ENCODE data around the gene MRAP2.
"Not testable (repeated sequence)": the region's sequence is repeated elsewhere in the genome, so short reads cannot be mapped to it uniquely, and the experiment has no call there.

The MRAP2 gene

DNA sequence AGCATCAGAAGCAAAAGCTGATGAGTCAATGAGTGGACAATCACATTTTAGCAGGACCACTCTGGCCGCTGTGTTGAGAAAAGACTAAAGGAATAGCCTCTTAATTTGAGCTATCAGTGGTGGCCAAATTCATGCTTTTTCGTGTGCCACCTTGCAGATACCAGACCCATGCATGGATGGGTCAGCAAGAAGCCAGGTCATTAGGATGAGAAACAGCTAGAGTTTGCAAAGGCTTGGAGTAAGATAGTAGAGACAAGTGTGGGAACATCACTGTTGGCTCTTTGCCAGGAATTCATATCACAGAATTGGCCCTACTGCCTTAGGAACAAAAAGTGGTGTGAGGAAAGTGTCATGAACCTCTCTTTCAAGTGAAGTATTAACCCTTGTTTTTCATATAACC, 25.5 kb downstream of the MRAP2 start:
- no peak overlapping the region for H3K4me3 ChIP-seq (ENCODE audit: low read depth, low read length)
- TF ChIP-seq, protein P1, sequence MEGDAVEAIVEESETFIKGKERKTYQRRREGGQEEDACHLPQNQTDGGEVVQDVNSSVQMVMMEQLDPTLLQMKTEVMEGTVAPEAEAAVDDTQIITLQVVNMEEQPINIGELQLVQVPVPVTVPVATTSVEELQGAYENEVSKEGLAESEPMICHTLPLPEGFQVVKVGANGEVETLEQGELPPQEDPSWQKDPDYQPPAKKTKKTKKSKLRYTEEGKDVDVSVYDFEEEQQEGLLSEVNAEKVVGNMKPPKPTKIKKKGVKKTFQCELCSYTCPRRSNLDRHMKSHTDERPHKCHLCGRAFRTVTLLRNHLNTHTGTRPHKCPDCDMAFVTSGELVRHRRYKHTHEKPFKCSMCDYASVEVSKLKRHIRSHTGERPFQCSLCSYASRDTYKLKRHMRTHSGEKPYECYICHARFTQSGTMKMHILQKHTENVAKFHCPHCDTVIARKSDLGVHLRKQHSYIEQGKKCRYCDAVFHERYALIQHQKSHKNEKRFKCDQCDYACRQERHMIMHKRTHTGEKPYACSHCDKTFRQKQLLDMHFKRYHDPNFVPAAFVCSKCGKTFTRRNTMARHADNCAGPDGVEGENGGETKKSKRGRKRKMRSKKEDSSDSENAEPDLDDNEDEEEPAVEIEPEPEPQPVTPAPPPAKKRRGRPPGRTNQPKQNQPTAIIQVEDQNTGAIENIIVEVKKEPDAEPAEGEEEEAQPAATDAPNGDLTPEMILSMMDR (IDR thresholded peaks at IDR 0.05; ENCODE audit: low read depth, low read length, missing control alignments), result no peak
- no peak for DNase-seq (ENCODE audit: low read depth)

DNA sequence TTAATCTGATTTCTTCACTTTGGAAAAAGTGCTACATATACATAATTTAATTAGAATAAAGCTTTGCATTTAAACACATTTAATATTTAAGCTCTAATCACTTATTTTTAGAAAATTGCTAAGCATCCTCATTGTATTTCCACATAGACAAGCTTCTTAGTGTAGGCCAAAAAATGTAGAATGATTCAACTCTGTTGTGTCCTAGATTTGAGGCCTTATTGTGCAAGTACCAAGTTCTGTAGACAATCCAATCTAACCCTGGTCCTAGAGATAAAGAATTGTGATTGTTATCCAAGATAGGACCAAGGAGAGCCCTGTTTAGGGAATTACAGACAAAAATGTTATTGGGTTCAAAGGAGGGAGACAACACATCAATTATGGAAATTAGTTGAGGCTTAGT, 27.6 kb downstream of the MRAP2 start:
- DNase-seq (ENCODE audit: low read depth), result no peak
- TF ChIP-seq, protein P1 (IDR thresholded peaks at IDR 0.05; ENCODE audit: low read depth, low read length, missing control alignments), result no peak
- no peak overlapping the region for H3K4me3 ChIP-seq (ENCODE audit: low read depth, low read length)

DNA sequence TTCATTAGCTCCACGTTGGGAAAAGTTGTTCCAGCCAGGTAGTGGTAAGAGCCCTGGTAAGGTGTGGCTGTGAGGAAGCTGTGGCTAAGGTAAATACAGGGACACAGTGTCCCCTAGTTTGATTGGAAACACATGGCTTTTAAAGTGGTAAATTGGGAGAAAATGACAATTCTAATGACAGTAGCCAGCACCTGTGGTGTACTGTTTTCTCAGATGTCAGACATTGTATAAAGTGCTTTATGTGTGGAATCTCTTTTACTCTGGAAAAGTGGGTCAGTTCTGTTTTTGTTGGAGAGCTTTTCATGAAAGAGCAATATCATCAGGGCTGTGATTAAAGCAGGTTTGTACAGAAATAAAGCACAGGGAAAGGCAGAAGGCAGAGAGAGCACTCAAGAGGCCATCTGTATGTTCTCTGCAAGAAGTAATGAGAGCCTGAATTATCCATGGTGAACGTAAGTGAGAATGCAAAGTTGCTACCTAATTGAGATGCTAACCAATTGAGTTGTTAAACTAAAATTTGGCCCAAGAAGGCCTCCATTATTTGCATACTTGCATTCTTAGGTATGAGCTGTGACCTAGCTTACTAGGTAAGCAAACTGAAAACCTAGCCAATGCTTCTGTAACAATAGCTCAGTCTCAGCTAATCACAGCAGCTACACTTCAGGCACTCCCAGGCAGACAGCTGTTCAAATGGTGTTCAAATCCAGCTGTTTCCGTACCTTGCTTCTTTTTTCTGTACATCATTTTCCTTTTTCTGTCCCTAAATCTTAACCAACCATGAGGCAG, 28.2 kb downstream of the MRAP2 start:
- no peak for DNase-seq (ENCODE audit: low read depth)
- no peak overlapping the region for H3K4me3 ChIP-seq (ENCODE audit: low read depth, low read length)
- TF ChIP-seq, protein P1 (IDR thresholded peaks at IDR 0.05; ENCODE audit: low read depth, low read length, missing control alignments), result no peak

DNA sequence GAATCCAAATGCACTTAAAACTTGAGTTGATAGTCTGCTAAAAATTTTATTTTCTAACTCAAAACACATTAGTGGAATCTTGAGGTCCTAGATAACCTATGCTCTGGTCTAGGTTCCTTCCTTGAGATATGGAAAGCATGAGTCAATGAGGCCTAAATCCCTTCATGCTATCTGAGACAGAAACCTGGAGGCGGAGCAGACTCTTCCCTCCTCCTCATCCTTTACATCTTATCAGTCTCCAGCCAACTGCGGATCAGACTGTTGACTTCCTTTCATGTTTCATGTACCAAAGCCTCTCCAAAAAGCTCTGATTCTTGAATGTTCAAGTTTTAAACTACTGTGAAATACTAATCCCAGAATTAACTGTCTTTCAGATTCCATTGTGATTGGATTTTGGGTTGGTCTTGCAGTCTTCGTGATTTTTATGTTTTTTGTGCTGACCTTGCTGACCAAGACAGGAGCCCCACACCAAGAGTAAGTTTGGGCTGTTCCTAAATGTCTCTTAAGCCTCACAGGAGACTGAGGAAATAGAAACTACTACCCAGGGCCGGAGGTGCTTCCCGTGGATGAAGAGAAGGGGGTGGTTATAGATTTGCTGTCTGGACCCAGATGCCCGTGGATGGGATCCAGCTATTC, 29.1 kb downstream of the MRAP2 start:
- DNase-seq (ENCODE audit: low read depth), result no peak
- TF ChIP-seq, protein P1 (IDR thresholded peaks at IDR 0.05; ENCODE audit: low read depth, low read length, missing control alignments), result no peak
- no peak overlapping the region for H3K4me3 ChIP-seq (ENCODE audit: low read depth, low read length)

DNA sequence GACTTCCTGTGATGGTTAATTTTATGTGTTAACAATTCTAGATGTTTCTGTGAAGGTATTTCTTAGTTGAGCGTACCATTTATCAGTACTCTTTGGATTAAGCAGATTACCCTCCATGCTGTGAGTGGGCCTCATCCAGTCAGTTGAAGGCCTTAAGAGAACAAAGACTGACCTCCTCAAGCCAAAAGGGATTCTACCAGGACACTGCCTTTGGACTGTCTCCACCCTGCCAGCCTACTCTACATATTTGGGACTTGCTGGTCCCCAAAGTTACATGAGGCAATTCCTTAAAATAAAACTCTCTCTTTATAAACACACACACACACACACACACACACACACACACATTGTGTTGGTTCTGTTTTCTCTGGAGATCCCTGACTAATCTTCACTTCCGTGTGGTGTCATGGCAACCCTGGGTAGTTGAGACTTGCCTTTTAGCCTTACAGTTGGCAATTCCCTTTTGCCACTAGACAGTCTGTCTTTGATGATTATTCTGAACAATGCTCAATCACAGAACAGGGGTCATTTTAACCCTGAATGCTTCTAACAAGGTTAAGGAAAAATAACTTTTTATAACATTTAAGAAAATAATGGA, 32.2 kb downstream of the MRAP2 start:
- no peak for DNase-seq (ENCODE audit: low read depth)
- TF ChIP-seq, protein P1 (IDR thresholded peaks at IDR 0.05; ENCODE audit: low read depth, low read length, missing control alignments), result no peak
- no peak overlapping the region for H3K4me3 ChIP-seq (ENCODE audit: low read depth, low read length)

DNA sequence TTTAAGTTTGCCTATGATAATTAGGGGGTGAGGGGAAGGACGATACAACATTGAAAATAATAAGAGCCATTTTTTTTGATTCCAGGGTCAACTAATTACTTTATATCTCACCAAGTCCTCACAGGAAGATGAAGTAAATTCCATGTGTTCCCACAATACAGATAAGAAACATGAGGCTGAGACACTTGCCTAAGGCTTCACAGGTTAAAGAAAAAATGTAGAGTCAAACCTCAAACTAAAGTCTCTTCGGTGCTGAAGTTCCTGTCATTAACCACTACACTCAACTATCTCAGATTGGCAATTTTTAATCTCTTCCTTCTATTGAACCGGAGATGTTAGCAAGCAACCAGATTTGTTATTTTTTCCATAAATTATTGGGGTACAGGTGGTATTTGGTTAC, 33.0 kb downstream of the MRAP2 start:
- no peak overlapping the region for H3K4me3 ChIP-seq (ENCODE audit: low read depth, low read length)
- DNase-seq (ENCODE audit: low read depth), result no peak
- TF ChIP-seq, protein P1 (IDR thresholded peaks at IDR 0.05; ENCODE audit: low read depth, low read length, missing control alignments), result no peak

DNA sequence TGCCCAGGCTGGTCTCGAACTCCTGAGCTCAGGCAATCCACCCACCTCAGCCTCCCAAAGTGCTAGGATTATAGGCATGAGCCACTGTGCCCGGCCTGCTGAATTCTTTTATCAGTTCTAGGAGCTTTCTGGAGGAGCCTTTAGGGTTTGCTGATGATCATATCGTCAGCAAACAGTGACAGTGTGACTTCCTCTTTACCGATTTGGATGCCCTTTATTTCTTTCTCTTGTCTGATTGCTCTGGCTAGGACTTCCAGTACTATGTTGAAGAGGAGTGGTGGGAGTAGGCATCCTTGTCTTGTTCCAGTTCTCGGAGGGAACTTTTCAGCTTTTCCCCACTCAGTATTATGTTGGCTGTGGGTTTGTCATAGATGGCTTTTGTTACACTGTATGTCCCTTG, 35.3 kb downstream of the MRAP2 start:
- DNase-seq (ENCODE audit: low read depth); H3K4me3 ChIP-seq (ENCODE audit: low read depth, low read length): not testable (repeated sequence)
